ENCODE results near the gene PAXIP1.

GRCh38 chr7:154967401-154967955 is 35.4 kb downstream of the PAXIP1 start:
- TF ChIP-seq CTCF (IDR thresholded peaks at IDR 0.05; ENCODE audit: low read depth, low read length, poor library complexity, severe bottlenecking) (no peak), EZH2phosphoT487 (IDR thresholded peaks at IDR 0.05; ENCODE audit: borderline replicate concordance, low read length) (no peak)
